BLaER1 (cell line): Measurements from ENCODE around the gene RAB42.

Experiments
- H3K27ac ChIP-seq: shearing (Covaris generic); formaldehyde crosslinking; 2 replicates; pipeline ENCODE4 v1.8.1; 2022
- H3K27me3 ChIP-seq: shearing (Covaris generic); formaldehyde crosslinking; 2 replicates; pipeline ENCODE4 v1.8.1; 2022
- H3K36me3 ChIP-seq: shearing (Covaris generic); formaldehyde crosslinking; 2 replicates; pipeline ENCODE4 v1.8.1; 2022
- H3K4me1 ChIP-seq: shearing (Covaris generic); formaldehyde crosslinking; 2 replicates; pipeline ENCODE4 v1.8.1; 2022
- H3K4me2 ChIP-seq: shearing (Covaris generic); formaldehyde crosslinking; 2 replicates; pipeline ENCODE4 v1.8.1; 2022
- H3K4me3 ChIP-seq: shearing (Covaris generic); formaldehyde crosslinking; 2 replicates; pipeline ENCODE4 v1.8.1; 2022
- H3K9ac ChIP-seq: shearing (Covaris generic); formaldehyde crosslinking; 2 replicates; pipeline ENCODE4 v1.8.1; 2022
- H3K9me3 ChIP-seq: shearing (Covaris generic); formaldehyde crosslinking; 2 replicates; pipeline ENCODE4 v1.8.1; 2022
- H4K20me1 ChIP-seq: shearing (Covaris generic); formaldehyde crosslinking; 2 replicates; pipeline ENCODE4 v1.8.1; 2022
- Cebpa-rat ChIP-seq: shearing (Covaris generic); IDR thresholded peaks from 2 replicates; pipeline ENCODE4 v1.8.1; 2022

RAB42 gene

GRCh38 chr1:28642847-28643635 lies 51.0 kb downstream of the RAB42 start, which contains the start of gene TAF12:
Gene TAF12, minus strand, starts transcription at chr1:28643067. Its CDS starts 20,986 bp downstream, at chr1:28622081.
- no peaks in the 10 kb centered on the region for H3K36me3 ChIP-seq
- H3K4me1 ChIP-seq, result peaks cover 45% of the 10 kb centered on the region
- H3K4me2 ChIP-seq, result peak within 1 kb of the TSS; percentile 92
- H3K9me3 ChIP-seq, result no peaks in the 10 kb centered on the region
- no peaks in the 10 kb centered on the region for H3K27me3 ChIP-seq
- H3K9ac ChIP-seq, result peak within 1 kb of the TSS; percentile 95
- peak within 1 kb of the TSS; percentile 96 for H3K27ac ChIP-seq
- no peaks in the 10 kb centered on the region for H4K20me1 ChIP-seq
- no peak for TF ChIP-seq Cebpa-rat
- H3K4me3 ChIP-seq, result peak within 1 kb of the TSS; percentile 80

- Histone ChIP-seq H3K4me3 (peak overlapping the region; percentile 80; the same call in 1 of the 2 replicates), H3K27ac (peak overlapping the region; percentile 96), H3K4me1 (peaks cover 51% of the 10 kb centered on the region), H3K27me3 (no peaks in the 10 kb centered on the region), H3K9ac (peak overlapping the region; percentile 95), H3K9me3 (no peaks in the 10 kb centered on the region), H3K36me3 (no peaks in the 10 kb centered on the region), H4K20me1 (no peaks in the 10 kb centered on the region), H3K4me2 (peak overlapping the region; percentile 92)
- no peak for TF ChIP-seq Cebpa-rat
Measured at GRCh38 chr1:28644494-28644893, 52.4 kb downstream of the RAB42 start.
